GM18861 (cell line): Measurements from ENCODE around the gene HCN3.
"Not testable (repeated sequence)": the region's sequence is repeated elsewhere in the genome, so short reads cannot be mapped to it uniquely, and the experiment has no call there.

Source experiments
- ATAC-seq: cut with Tn5 transposase; IDR thresholded peaks from one replicate; pipeline ENCODE4 v1.9.1; 2021; ENCODE audit not compliant: unreplicated experiment

Gene HCN3

GRCh38 chr1:155277070-155277901 lies at the start of gene HCN3:
Gene HCN3, plus strand, starts transcription at chr1:155277463. Its CDS starts 128 bp downstream, at chr1:155277591.
- ATAC-seq, result no peak

- no peak for ATAC-seq
These were observed 49.2 kb upstream of the HCN3 start for GRCh38 chr1:155228096-155228427.

GRCh38 chr1:155231302-155231701 lies 46.0 kb upstream of the HCN3 start:
- not testable (repeated sequence) for ATAC-seq

- ATAC-seq, result not testable (repeated sequence)
These were observed 45.0 kb upstream of the HCN3 start for GRCh38 chr1:155232001-155232978.

GRCh38 chr1:155233502-155233901 lies 43.8 kb upstream of the HCN3 start:
- ATAC-seq, result not testable (repeated sequence)

DNA sequence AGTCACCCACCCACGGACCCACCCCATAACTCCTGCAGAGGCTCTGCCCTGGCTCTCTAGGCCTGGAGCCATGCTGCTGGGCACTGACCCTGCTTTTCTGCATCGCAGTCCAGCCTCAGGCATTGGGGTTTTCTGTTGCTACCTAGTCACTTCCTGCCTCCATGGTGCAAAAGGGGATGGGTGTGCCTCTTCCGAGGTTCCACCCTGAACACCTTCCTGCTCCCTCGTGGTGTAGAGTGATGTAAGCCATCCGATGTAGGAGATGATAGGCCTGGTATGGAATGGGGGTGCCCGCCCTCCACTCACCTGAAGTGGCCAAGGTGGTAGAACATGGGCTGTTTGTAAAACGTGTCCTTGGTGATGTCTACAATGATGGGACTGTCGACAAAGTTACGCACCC lies 41.9 kb upstream of the HCN3 start:
- ATAC-seq, result not testable (repeated sequence)

DNA sequence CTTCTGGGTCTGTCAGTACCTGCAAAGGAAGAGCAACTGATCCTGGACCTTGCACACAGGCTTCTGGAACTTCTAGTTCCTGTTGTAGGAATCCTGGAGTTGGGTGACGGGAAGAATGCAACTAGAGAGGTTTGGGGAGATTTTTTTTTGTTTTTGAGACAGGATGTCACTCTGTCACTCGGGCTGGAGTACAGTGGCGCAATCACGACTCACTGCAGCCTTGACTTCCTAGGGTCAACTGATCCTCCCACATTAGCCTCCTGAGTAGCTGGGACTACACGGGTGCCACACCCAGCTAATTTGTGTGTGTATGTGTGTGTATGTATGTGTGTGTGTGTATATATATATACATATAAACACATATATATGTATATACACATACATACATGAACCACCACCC lies 40.8 kb upstream of the HCN3 start:
- no peak for ATAC-seq

GRCh38 chr1:155241069-155241679 lies 36.1 kb upstream of the HCN3 start:
- ATAC-seq, result no peak

DNA sequence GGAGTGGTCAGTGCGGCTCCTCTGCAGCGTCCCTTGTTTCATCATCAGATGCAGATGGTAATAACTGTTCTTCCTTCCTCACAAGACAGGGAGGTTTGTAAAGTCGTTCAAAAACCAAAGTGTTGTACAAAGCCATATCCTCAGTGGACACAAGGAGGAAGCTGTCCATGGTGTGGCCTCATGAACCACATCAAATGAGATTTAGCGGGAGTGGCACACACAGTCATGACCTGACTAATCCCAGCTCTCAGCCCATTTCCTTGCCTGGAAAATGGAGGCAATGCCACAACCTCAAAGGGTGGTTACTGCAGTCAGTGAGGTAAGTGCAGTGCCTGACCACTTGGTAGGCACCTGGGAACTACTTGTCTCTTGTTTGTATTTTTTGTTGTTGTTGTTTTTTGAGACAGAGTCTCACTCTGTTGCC lies 35.4 kb upstream of the HCN3 start:
- ATAC-seq, result no peak

- no peak for ATAC-seq
These were observed 34.4 kb upstream of the HCN3 start for GRCh38 chr1:155242805-155243358.

- peak; percentile 66 for ATAC-seq
These were observed 32.7 kb upstream of the HCN3 start for GRCh38 chr1:155244368-155245162.

GRCh38 chr1:155245163-155245524 lies 32.1 kb upstream of the HCN3 start:
- ATAC-seq, result no peak

DNA sequence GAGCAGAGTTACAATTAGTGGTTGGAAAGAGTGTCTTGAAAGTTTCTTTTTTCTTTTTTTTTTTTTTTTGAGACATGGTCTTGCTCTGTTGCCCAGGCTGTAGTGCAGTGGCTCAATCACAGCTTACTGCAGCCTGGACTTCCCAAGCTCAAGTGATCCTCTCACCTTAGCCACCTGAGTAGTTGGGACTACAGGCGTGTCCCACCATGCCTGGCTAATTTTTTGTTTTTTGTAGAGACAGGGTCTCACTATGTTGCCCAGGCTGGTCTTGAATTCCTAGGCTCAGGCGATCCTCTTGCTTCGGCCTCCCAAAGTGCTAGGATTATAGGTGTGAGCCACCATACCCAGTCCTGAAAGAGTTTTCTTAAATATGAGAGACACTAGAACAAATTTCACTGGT lies 30.5 kb upstream of the HCN3 start:
- ATAC-seq, result not testable (repeated sequence)

GRCh38 chr1:155247667-155248553 lies 29.4 kb upstream of the HCN3 start:
- ATAC-seq, result no peak

- ATAC-seq, result peak; percentile 10
These were observed 27.0 kb upstream of the HCN3 start for GRCh38 chr1:155250246-155250632.

GRCh38 chr1:155250633-155251449 lies 26.4 kb upstream of the HCN3 start:
- ATAC-seq, result peak; percentile 65

GRCh38 chr1:155251566-155251965 lies 25.7 kb upstream of the HCN3 start:
- ATAC-seq, result no peak

DNA sequence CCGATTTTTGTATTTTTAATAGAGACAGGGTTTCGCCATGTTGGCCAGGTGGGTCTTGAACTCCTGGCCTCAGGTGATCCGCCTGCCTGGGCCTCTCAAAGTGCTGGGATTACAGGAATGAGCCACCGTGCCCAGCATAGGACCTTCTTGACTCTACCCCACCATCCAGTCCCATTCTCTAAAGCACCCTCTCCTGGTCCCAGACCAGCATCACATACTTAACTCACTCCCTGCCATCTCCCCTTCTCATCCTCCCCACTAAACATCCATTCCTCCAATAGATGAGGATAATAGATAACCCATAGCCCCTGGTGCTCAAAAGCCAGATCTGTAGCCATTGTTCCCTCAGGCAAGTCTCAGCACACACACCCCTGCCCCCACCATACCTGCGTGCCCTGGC lies 24.1 kb upstream of the HCN3 start:
- ATAC-seq, result no peak
